ENCODE data around the gene LFNG.

Gene LFNG, protein sequence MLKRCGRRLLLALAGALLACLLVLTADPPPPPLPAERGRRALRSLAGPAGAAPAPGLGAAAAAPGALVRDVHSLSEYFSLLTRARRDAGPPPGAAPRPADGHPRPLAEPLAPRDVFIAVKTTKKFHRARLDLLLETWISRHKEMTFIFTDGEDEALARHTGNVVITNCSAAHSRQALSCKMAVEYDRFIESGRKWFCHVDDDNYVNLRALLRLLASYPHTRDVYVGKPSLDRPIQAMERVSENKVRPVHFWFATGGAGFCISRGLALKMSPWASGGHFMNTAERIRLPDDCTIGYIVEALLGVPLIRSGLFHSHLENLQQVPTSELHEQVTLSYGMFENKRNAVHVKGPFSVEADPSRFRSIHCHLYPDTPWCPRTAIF

DNA sequence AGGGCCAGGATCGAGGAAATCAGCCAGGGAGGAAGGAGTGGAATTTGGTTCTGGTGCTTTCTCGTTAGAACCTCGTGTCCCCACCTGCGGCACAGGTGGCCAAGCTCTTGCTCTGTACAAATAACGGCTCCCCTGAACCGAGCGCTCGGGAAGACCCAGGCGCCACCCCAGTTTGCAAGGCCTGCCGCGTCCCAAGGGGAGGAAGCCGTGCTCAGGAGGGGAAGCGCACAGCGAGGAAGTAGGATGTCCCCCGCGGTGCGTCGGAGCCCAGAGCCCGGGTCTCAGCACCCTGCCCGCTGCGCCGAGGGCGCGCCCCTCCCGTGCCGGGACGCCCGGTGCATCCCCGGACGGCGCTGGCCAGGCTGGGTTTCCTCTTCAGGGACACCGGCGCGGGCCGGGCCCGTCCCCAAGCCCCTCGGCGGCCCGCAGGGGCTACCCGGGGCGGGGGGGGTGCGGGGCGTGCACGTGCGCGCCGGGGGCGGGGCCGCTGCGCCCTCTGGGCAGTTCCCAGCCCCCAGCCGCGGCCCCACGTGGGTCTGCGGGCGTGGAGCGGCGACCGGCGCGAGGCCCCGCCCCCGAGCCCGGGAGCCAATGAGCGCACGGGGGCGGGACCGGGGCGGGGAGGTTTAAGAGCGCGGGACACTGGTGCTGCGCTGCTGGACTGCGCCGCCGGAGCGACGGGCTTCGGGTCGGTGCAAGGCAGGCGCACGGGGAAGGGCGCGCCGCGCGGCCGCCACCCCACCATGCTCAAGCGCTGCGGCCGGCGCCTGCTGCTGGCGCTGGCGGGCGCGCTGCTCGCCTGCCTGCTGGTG lies at the start of gene LFNG:
Gene LFNG, plus strand, starts transcription at position 656 of the 812 bp plus-strand sequence. Its CDS starts 88 bp downstream, at position 744.
- DNase-seq, result peak in 57 of 58 donors; percentile 9 to 91 (median 80)

DNA sequence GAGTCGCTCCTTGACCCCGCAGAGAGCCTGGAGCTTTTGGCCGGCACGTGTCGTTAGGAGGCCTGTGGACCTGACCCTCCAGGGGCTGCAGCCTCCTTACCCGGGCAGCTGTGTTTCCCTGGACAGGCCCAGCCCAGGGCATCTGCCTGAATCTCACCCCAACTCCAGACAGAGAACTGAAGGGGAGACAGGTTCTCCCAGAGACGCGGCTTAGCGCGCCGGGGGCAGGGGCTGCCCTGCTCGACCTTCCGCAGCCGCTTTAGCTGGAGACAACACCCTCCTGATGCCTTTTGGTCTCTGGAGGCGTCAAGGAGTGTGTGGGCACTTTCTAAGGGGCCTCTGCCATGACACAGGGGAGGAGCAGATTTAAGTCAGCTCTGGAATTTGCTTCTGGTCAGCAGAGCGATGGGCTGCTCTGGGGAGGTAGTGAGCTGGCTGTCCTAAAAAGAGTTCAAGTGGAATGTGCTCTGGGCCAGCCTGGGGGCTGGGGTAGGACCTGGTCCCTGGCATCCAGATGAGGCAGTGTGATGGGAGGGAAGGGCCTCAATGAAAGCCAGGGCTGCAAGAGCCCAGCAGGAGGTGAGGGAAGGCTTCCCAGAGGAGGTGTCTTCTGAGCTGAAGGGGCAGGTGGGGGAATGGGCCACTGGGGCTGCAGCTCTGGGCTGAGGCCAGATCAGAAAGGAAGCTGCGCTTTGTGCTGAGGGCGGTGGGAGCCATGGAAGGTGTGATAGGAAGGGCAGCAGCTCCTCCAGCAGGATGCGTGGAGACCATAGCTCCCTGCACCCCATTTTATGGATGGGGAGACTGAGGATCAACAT lies 49.2 kb upstream of the LFNG start:
- no peak for DNase-seq

GRCh38 chr7:2471022-2471329 lies 48.6 kb upstream of the LFNG start:
- DNase-seq, result no peak

DNA sequence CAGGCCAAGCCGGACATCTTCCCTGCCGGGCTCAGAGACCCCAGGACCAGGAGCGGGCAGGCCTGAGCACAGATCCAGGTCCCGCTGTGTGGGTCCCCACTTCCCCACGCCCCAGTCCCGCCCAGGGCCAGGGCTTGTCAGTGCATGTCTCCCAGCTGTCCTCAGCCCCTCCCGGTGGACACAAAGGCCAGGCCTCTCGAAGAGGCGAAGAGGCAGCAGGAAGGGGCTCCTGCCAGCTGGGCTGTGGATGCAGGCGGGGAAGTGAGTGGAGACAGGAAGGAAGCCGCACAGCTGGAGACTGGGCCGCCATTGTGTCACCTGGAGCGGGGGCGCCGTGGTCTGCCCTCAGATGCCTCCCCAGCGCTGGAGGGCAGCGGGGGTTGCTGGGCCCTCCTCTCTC lies 48.2 kb upstream of the LFNG start:
- no peak for DNase-seq

DNA sequence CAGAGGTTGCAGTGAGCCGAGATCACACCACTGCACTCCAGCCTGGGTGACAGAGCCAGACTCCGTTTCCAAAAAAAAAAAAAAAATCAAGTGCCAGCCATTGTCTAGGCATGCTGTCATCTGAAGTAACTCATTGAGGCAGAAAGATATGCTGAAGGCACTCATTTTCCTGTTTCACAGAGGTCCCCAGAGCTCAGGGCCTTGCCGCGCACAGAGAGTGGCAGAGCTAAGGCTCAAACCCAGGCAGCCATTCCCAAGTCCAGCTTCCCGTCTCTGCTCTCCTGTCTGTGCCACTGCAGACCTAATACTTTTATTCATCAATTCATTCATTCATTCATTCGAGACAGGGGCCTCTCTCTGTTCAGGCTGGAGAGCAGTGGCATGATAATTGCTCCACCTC lies 46.8 kb upstream of the LFNG start:
- DNase-seq, result no peak

- DNase-seq, result no peak
Observed at GRCh38 chr7:2473496-2474180, 45.9 kb upstream of the LFNG start.

DNA sequence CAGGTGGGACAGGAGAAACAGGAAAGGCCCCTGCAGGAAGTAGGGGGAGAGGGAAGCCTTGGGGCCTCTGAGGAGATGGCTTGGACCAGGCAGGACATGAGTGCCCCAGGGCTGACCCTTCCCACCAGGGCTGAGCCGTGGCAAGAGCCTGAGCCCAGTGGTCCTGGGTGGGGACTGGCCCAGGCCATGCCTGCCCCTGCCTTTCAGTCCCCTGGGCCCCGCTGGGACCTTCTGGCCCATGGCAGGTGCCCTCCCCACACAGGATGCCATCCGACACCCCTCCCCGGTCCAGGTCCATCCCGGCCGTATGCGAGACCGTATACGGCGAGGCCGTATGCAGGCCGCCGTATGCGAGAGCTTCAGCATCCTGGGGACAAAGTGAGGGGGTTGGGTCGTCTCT lies 45.4 kb upstream of the LFNG start:
- DNase-seq, result no peak

DNA sequence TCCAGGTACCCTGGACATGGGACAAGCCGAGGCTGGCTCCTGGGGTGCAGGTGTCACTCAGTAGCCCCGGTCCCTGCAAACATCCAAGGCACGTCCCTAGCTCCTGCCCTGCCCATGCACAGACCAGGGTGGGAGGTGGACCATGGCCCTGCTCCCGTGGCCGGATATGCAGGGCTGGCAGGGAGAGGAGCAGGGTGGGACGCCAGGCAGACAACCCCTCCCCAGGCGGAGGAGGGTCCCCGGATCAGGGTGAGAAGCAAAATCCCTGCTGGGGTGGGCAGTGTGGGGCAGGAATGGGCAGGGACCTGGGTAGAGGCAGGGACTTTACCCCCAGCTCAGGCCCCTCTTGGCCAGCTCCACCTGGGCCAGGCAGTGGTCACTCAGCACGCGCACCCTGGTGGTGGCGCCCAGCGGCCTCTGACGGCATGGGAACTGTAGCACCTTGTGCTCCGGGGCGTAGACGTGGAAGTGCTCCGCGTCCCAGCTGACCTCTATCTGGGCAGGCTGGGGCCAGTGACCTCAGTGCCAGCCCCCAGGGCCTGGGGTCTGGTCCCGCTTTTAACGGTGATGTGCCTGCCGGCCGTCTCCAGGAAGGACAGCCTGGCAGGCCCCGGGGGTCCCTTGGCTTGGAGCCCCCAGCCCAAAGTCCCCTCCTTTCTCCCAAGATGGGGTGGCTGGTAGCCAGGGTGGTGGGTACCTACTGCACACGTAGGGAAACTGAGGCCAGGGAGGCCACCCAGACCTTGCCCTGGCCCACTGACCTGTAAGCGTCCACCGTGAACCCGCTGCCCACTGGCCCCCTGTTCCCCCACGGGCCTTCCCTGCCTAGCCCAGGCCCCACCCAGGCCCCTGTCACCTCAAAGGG lies 44.5 kb upstream of the LFNG start:
- DNase-seq, result no peak

DNA sequence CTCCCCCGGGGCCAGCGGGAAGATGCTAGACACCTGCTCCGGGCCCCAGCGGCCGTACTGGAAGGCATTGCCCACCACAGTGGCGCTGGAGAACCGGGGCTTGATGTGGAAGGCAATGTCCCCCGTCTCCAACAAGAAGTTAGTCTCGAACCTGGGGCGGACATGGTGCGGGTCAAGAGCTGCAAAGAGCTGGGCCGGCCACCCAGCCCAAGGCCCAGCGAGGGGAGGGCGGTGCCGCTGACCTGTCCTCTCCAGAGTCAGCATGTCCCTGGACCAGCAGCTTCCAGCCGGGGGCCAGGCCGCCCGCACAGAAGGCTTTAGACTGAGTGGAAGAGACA lies 43.9 kb upstream of the LFNG start:
- DNase-seq, result no peak

GRCh38 chr7:2476298-2476697 lies 43.3 kb upstream of the LFNG start, which contains the start of gene GRIFIN:
GRIFIN (minus strand) TSS chr7:2476398; CDS start chr7:2476383, 15 bp downstream.
- no peak for DNase-seq

DNA sequence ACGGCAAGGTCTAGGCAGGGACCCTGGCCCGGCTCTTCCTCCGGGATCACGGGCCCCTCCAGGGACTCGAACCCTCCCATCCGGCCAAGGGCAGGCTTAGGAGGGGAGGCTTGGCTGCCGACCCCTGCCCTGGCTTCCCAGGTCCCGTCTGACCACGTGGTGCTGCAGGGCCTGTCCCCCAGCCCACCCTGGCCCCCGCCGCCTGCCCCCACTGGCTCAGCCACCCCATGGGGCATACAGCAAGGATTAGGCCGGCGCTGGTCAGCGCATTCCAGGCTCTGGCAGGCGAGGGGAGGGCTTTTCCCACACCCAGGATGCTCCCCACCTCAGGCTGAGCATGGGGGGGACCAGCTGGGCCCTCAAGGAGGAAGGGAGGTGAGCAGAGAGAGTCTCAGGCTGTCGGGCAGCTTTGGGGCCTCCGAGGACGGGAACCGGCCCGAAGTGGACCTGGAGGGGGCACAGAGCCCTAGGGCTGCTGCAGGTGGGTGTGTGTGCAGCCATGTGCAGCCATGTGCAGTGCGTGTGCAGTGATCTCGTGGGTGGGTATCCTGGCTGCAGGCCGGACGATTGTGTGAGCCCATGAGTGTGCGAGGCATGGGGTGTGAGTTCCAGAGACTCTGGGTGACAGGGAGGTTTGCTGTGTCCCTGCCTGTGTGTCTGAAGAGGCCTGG lies 42.7 kb upstream of the LFNG start:
- DNase-seq, result no peak

DNA sequence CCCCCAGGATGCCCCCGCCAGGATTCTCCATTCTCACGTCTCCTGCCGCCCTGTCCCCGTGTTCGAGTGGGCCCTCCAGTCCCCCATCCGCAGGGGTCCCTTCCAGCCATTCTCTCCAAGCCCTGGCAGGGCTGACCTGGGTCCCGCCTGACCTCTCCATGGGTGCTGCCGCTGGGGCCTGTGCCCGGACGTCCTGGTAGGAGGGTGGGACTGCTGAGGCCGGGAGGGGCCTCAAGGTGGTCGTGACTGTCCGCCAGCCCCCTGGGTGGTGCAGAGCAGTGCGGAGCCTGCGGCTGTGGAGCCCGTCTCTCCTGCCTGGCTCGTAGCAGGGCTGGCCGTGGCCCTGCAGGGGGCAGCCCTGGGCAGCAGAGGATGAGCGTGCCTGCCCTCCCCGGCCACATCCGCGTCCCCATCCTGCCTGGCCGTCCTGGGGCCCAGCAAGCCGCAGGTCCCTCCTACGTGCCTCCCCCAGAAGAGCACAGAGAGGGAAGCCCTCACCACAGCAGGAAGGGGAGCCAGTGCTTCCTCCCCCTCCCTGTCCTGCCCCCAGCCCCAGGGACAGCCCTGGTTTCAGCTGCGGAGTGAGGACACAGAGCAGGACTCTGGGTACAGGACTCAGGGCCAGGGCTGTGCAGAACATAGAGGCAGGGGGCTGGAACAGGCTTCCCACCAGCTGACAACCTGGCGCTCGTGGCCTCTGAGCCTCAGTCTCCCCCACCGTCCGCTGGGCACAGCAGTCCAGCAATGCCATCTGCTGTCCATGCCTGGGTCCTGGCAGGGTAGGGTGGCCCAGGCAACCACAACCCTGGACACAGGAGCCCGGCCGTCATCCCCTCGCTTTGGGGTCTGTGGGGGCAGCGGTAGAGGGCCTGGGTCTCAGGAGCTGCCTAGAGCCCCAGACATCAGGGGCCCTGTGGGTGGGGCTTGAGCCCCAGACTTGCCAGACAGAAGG lies 41.9 kb upstream of the LFNG start:
- DNase-seq, result peak in 31 of 58 donors; percentile 5 to 52 (median 25)

DNA sequence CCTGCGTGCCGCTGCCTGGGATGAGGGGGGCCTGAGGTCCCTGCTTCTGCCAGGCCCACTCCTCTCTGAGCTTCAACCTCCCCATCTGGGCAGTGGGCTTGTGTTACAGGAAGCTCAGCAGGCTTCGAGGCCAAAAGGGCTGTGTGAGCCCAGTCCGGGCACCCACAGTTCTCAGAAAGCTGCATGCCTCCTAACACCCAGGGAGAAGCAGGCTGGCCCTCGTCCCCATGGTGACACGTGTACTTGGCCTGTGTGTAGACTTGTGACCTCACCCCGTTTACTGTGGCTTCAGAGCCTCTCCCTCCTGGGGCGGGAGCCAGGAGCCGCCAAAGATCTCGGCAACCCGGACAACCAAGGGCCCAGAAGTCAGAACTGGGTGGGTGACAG lies 41.2 kb upstream of the LFNG start:
- peak in 7 of 58 donors; percentile 7 to 68 (median 15) for DNase-seq

DNA sequence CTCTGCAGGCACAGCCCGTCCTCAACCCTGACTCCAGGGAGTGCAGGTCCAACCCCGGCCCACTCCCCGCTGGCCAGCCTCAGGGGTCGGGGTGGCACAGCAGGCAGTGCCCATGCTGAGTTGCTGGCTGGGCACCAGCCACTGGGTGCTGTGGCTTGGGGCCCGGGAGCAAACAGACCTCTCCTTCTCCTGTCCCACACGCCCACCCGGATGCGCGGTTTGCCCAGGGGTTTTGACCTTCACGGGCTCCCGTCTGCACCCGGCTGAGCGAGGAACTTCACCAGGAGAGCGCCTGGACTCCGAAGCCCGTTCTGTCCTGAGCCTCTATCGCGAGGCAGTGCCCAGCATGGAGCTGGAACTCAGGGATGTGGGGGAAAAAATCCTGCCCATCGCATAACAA lies 40.8 kb upstream of the LFNG start:
- no peak for DNase-seq

DNA sequence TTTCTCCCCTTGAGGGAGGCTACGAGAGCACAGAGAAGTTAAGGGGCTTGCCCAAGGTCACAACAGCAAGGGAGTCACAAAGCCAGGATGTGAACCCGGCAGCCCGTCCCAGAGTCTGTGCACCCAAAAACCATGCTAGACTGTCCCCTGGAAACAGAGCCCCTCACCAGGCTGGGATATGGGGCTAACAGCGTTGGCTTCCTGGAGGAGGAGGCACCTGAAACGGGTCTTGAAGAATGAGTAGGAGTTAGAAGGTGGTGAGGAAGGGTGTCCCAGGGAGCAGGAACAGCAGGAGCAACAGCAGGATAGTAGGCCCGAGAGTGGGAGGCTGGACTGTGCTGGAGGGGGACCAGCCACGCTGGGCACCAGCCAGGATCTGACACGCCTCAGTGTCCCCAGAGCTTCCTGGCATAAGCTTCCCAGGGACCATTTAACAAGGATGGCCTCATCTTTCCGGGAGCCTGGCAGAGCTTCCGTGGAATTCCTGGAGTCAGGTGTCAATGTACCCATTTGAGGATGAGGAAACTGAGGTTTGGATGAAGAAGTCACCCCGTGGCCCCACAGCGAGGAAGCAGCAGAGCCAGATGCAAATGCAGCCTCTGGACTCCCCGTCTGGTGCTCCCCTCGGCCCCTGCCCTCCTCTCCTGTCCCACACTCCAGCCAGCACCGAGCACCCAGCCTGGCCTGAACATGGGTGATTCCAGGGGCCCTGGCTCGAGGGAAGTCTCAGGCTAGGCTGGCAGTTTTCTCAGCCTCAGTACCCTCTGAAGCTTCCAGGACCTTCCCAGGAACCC lies 40.1 kb upstream of the LFNG start:
- no peak for DNase-seq

- DNase-seq, result no peak
Observed at GRCh38 chr7:2480070-2480408, 39.5 kb upstream of the LFNG start.

DNA sequence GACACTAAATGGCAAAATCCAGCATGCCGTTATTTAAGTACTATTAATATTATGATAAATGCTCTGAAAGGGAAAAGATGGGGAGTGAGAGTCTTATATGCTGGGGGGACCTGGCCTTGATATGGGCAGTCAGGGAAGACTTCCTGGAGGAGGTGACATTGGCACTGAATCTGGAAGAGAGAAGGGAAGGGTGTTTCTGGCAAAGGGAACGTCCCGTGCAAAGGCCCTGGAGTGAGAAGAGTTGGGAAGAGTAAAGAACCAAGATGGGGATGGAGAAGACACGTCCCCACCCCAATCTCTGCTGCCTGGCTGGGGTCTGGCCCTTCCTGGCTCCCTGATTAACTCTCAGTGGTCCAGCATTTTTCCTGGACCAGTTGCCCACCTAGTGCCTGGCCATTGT lies 38.4 kb upstream of the LFNG start:
- DNase-seq, result no peak
